Activated T-helper 17 cell treated with anti-CD3 and anti-CD28 coated beads, Interleukin-2, amount 50 U/mL, for 72 hours (primary cell): ENCODE data around the gene GJC2. TPM values are rescaled to one million over a fixed set of nuclear protein-coding genes. Genes with fewer than 3 reads are reported as not detected.
"Not testable (repeated sequence)": the region's sequence is repeated elsewhere in the genome, so short reads cannot be mapped to it uniquely, and the experiment has no call there.

ENCODE experiments used
- ATAC-seq: fragments of 150-1000 bp; cut with Tn5 transposase; replicated peaks from 2 replicates; pipeline ENCODE4 v1.10.0; 2021; ENCODE audit warnings: mild to moderate bottlenecking, moderate library complexity
- H3K27ac Mint-ChIP-seq: one replicate; pipeline ENCODE4 v1.8.0; 2022; ENCODE audit warnings: mixed read lengths
- H3K27me3 Mint-ChIP-seq: one replicate; pipeline ENCODE4 v1.8.0; 2022; ENCODE audit warnings: mixed read lengths
- H3K36me3 Mint-ChIP-seq: one replicate; pipeline ENCODE4 v1.8.0; 2022; ENCODE audit warnings: low read depth, mild to moderate bottlenecking, mixed read lengths
- H3K4me1 Mint-ChIP-seq: one replicate; pipeline ENCODE4 v1.8.0; 2022; ENCODE audit warnings: mixed read lengths
- H3K4me3 Mint-ChIP-seq: one replicate; pipeline ENCODE4 v1.8.0; 2022; ENCODE audit warnings: mild to moderate bottlenecking, mixed read lengths
- H3K9me3 Mint-ChIP-seq: one replicate; pipeline ENCODE4 v1.8.0; 2022; ENCODE audit warnings: mixed read lengths
- total RNA-seq, 2 donors: library from RNA; stranded (reverse); gene quantifications; one replicate each; pipeline ENCODE4 v1.2.3, GENCODE V29; 2022

The GJC2 gene
- total RNA-seq, 2 donors from 2014 or later: 0.43 to 0.61 TPM

DNA sequence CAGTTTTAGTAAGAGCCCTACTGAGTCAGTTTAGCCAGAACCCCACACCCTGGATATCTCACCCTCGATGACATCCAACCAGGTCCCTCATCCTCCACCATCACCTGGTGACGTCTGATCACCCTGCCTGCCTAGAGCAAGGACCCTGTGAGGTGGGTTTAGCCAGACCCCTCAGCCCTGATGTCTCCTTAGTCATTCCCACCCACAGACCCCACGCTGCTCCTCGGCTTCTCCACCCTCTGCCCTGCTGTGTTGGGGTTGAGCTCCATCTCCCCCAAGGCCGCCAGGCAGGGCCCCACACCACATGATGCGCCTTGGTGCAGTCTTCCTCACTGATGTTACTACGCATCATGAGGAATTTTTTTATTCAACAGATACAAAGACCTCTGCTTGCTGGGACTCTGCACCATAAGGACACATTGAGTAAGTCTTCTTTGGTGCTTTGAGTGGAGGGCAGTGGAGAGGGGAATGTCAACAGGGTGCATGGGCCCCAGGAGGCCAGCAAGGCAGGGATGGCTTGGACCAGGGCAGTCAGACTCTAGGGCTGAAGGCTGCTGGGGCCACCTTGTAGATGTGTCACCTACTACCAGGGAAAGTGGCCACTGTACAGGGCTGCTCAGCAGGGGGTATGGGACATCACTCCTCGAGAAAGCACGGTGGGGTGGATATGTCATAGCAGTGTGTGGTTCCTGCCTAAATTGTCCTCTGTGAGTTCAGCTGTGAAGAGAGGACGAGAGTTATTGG, 14.2 kb downstream of the GJC2 start:
- H3K4me1 Mint-ChIP-seq: peaks cover 11% of the 10 kb centered on the region
- ATAC-seq: no peak
- H3K9me3 Mint-ChIP-seq: no peaks in the 10 kb centered on the region
- peaks cover 10% of the 10 kb centered on the region for H3K36me3 Mint-ChIP-seq
- H3K27me3 Mint-ChIP-seq: no peaks in the 10 kb centered on the region
- H3K4me3 Mint-ChIP-seq: peak overlapping the region; percentile 80
- peak overlapping the region; percentile 91 for H3K27ac Mint-ChIP-seq

DNA sequence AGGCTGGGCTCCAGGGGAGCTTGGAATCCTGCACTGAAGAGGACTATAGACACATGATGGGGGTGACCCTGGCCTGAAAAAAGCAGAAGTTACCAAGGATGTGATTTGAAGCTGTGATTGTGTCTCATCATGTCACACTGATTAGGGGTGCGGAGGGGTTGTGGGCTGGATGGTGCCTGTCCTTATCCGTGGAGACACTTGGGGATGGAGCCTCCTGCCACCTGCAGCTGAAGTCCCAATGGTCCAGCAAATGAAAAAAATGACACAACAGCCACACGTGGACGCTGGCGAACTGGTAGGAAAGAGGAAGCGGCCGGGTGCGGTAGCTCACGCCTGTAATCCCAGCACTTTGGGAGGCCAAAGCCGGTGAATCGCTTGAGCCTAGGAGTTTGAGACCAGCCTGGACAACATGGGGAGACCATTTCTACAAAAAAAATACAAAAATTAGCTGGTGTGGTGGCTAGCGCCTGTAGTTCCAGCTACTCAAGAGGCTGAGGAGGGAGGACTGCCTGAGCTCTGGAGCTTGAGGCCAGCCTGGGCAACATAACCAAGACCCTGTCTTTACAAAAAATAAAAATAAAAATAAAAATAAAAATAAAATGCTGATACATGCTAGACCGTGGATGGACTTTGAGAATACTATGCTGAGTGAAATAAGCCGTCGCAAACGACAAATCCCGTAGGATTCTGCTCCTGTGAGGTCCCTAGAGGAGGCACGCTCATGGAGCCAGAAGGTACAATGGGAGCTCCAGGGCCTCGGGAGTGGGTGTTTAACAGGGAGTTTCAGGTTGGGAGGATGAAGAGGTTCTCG, 15.0 kb downstream of the GJC2 start:
- no peaks in the 10 kb centered on the region for H3K9me3 Mint-ChIP-seq
- no peak for ATAC-seq
- peaks cover 10% of the 10 kb centered on the region for H3K36me3 Mint-ChIP-seq
- peaks cover 11% of the 10 kb centered on the region for H3K4me1 Mint-ChIP-seq
- peak overlapping the region; percentile 80 for H3K4me3 Mint-ChIP-seq
- peak overlapping the region; percentile 91 for H3K27ac Mint-ChIP-seq
- H3K27me3 Mint-ChIP-seq: no peaks in the 10 kb centered on the region

DNA sequence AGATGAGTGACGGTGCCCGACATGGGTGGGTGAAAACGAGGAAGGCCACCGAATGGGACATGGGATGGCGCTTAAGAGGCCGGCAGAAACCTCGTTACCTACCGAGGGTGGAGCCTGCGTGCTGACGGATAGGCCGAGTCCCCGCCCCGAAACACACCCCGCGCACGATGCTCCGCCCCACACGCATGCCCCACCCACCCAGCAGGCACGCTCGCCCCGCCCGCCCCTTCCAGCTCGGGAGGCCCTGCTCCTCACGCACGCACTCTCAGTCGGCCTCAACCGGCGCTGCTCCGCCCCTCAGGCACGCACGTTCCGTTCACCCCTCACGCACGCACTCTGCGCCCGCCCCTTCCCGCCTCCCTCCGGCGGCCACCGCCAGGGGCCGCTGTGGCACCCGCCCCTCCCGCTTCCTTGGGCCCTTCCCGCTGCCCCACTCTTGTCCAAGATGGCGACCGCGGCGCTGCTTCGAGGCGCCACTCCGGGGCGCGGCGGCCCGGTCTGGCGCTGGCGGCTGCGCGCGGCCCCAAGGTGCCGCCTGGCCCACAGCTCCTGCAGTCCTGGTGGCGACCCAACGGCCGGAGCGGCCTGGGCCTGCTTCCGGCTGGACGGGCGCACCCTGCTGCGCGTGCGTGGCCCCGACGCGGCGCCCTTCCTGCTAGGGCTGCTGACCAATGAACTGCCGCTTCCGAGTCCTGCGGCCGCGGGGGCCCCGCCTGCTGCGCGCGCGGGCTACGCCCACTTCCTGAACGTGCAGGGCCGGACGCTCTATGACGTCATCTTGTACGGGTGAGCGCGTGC, 15.8 kb downstream of the GJC2 start, which contains the start of gene IBA57:
TSS of gene IBA57 (plus strand) at position 433 of the 798 bp plus-strand sequence. CDS start at position 446, 13 bp downstream.
- peak within 1 kb of the TSS; percentile 91 for H3K27ac Mint-ChIP-seq
- peak within 1 kb of the TSS; percentile 80 for H3K4me3 Mint-ChIP-seq
- H3K36me3 Mint-ChIP-seq: peaks cover 10% of the 10 kb centered on the region
- peak; percentile 86 for ATAC-seq
- peaks cover 11% of the 10 kb centered on the region for H3K4me1 Mint-ChIP-seq
- no peaks in the 10 kb centered on the region for H3K9me3 Mint-ChIP-seq
- no peaks in the 10 kb centered on the region for H3K27me3 Mint-ChIP-seq

DNA sequence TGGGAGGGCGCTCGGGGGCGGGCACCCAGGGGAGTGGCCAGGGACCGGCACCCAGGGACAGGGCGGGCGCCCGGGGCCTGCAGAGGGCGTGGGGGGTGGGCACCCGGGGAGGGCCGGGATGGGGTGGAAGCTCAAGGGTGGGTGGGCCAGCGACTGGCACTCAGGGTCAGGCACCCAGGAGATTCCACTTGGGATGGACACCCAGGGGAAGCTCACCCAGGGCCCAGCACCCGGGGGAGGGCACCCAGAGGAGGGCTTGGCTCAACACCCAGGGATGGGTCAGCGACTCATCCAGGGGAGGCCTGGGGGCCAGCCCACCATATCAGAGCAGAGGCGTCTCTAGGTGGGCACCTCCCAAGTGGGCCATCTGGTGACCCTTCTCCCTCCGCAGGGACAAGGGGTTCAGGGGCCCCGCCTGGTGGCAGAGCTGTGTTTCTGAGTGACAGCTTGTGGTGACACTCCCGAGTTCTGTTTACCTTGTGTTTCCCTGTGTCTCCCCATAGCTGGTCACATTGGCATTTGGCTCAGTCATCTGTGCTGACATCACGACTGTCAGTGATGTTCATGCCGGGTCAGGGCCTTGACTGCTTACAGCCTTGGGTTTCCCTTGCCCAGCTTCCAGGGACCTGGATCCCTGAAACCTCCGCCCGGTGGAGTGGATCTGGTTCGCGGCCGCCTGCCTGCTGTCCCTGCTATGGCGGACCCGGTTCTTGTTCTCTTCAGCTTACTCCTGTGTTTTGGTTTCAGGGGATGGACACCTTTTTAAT, 16.6 kb downstream of the GJC2 start:
- peak overlapping the region; percentile 80 for H3K4me3 Mint-ChIP-seq
- no peaks in the 10 kb centered on the region for H3K27me3 Mint-ChIP-seq
- peak overlapping the region; percentile 91 for H3K27ac Mint-ChIP-seq
- peak; percentile 47 for ATAC-seq
- H3K36me3 Mint-ChIP-seq: peaks cover 10% of the 10 kb centered on the region
- H3K4me1 Mint-ChIP-seq: peaks cover 11% of the 10 kb centered on the region
- H3K9me3 Mint-ChIP-seq: no peaks in the 10 kb centered on the region

GRCh38 chr1:228168563-228169270, 19.0 kb downstream of the GJC2 start:
- H3K27ac Mint-ChIP-seq: peak overlapping the region; percentile 76
- peaks cover 10% of the 10 kb centered on the region for H3K36me3 Mint-ChIP-seq
- ATAC-seq: no peak
- no peak overlapping the region for H3K4me3 Mint-ChIP-seq
- H3K9me3 Mint-ChIP-seq: no peaks in the 10 kb centered on the region
- H3K27me3 Mint-ChIP-seq: no peaks in the 10 kb centered on the region
- H3K4me1 Mint-ChIP-seq: peaks cover 15% of the 10 kb centered on the region

GRCh38 chr1:228169345-228169744, 19.6 kb downstream of the GJC2 start:
- Mint-ChIP-seq H3K4me3 (no peak overlapping the region), H3K27me3 (no peaks in the 10 kb centered on the region), H3K4me1 (peaks cover 11% of the 10 kb centered on the region), H3K36me3 (peaks cover 10% of the 10 kb centered on the region), H3K9me3 (no peaks in the 10 kb centered on the region), H3K27ac (peak overlapping the region; percentile 76)
- no peak for ATAC-seq

GRCh38 chr1:228170666-228171065, 20.9 kb downstream of the GJC2 start:
- peaks cover 6% of the 10 kb centered on the region for H3K36me3 Mint-ChIP-seq

DNA sequence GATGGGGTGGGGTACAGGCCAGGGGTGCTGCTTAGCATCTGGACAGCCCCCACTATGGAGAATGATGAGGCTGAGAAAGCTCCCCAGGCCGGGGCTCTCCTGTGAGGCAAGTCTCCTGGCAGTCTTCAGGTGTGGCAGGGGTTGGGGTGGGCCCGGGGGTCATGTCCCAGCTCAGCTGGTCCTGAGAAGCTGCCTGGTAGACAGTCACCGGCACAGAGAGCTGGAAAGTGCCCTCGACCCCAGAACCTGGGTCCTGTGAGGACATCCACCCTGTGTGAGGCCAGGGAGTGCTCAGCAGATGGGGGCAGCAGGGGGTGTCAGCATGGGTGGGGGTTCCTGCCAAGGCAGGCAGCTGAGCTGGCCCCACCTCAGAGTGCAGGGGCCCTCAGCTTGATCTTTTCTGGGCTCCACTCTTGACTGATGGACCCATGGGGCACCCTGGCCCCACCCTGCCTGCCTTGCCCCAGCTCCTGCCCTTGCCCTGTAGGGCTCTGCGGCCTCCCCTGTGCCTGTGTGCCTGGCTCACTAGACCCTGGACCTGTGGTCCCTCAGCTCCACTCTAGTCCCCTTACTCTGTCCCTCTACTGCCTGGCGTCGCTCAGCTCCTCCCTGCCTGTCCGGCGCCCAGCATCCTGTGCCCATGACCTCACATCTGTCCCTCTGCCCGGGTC, 21.6 kb downstream of the GJC2 start:
- Mint-ChIP-seq H3K4me1 (peaks cover 8% of the 10 kb centered on the region), H3K36me3 (no peaks in the 10 kb centered on the region), H3K9me3 (no peaks in the 10 kb centered on the region), H3K4me3 (no peak overlapping the region), H3K27me3 (no peaks in the 10 kb centered on the region), H3K27ac (peak overlapping the region; percentile 77)
- ATAC-seq: no peak

More at GRCh38 chr1:228170666-228171065, 20.9 kb downstream of the GJC2 start:
- no peaks in the 10 kb centered on the region for H3K9me3 Mint-ChIP-seq
- ATAC-seq: no peak
- peak overlapping the region; percentile 7 for H3K27ac Mint-ChIP-seq
- no peak overlapping the region for H3K4me3 Mint-ChIP-seq
- H3K27me3 Mint-ChIP-seq: no peaks in the 10 kb centered on the region
- H3K4me1 Mint-ChIP-seq: peaks cover 8% of the 10 kb centered on the region

DNA sequence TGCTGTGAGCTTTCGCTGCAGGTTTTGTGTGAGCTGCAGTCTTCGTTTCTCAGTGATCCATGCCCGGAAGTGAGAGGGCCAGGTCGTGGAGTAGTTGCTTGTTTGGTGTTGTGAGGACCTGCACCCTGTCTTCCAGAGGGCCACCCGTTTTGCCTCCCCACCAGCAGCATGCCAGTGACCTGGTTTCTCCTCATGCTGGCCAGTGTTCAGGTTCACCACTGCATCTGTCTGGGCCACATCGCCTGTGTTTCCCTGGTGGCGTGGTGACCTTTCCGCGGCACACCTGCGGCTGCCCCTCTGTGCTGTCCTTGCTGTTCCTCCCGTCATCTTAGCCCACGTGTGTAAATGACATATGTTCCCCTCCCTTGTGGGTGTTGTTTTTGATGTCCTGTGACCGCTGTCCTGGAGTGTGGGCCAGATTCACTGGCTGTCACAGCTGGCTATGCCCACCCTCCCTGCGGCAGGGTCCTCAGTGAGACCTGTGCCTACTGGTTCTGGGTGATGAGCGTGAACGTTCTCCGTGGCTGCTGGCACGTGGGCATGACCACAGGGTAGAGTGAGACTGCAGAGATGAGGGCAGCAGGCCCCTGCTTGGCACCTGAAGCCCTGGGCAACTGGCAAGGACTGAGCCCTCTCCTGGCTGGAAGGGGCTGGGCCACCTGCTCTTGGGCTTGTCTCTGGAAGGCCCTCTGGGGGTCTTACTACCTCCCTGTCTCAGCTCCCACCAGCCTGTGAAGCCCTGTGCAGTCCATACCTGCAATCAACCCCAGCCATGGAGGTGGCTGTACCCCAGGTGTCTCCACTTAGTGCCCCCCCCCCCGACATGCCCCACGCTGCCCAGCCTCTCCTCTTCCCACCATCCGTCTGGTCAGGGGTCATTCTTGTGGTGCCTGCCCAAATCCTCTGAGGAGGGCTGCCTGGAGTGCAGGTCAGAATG, 23.1 kb downstream of the GJC2 start:
- peaks cover 8% of the 10 kb centered on the region for H3K4me1 Mint-ChIP-seq
- no peaks in the 10 kb centered on the region for H3K36me3 Mint-ChIP-seq
- peak overlapping the region; percentile 77 for H3K27ac Mint-ChIP-seq
- no peaks in the 10 kb centered on the region for H3K9me3 Mint-ChIP-seq
- H3K27me3 Mint-ChIP-seq: no peaks in the 10 kb centered on the region
- ATAC-seq: no peak
- H3K4me3 Mint-ChIP-seq: no peak overlapping the region

DNA sequence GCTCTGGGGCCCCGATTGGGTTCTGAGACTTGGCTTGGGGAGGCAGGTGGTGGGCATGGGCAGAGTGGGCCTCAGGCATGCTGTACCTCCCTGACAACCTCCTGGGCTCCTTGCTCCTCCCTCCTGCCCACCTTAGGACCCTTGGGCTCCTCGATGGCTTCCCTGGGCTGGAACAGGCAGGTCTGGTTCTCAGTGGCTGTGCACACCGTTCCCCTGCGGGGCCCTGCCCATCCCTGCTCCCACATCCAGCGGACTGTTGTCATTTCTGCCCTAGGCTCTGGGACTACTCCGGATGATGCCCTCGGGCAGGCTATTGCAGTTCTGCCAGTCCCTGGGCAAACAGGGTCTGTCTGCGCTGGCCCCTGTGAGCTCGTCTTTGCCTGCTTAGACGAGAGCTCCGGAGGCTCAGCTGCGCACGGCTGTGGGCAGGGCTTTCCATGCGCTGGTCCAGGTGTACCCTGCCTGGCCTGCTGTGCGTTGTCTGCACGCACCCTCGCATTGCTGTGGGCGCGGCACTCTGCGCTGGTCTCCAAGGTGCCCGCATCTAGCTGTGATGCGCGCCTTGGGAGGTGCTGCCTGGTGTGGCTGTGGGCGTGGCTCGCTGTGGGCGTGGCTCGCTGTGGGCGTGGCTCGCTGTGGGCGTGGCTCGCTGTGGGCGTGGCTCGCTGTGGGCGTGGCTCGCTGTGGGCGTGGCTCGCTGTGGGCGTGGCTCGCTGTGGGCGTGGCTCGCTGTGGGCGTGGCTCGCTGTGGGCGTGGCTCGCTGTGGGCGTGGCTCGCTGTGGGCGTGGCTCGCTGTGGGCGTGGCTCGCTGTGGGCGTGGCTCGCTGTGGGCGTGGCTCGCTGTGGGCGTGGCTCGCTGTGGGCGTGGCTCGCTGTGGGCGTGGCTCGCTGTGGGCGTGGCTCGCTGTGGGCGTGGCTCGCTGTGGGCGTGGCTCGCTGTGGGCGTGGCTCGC, 24.1 kb downstream of the GJC2 start:
- not testable (repeated sequence) for H3K36me3 Mint-ChIP-seq, H3K4me1 Mint-ChIP-seq, H3K27ac Mint-ChIP-seq, H3K9me3 Mint-ChIP-seq, H3K4me3 Mint-ChIP-seq, H3K27me3 Mint-ChIP-seq
- ATAC-seq: peak; percentile 64

- Mint-ChIP-seq H3K9me3 (no peaks in the 10 kb centered on the region), H3K36me3 (no peaks in the 10 kb centered on the region), H3K27ac (no peak overlapping the region), H3K4me3 (no peak overlapping the region), H3K4me1 (peaks cover 8% of the 10 kb centered on the region), H3K27me3 (no peaks in the 10 kb centered on the region)
- peak; percentile 53 for ATAC-seq
Observed at GRCh38 chr1:228174482-228175315, 25.0 kb downstream of the GJC2 start.
